ENCODE measurements around the gene GPC6. TPM values are rescaled to one million over a fixed set of nuclear protein-coding genes. Genes with fewer than 3 reads are reported as not detected.

The GPC6 gene
- total RNA-seq, 2 donors from 2014 or later, result not detected

- H3K9me3 Mint-ChIP-seq, result no peaks in the 10 kb centered on the region
- no peaks in the 10 kb centered on the region for H3K27me3 Mint-ChIP-seq
- H3K27ac Mint-ChIP-seq, result no peak overlapping the region
- H3K4me3 Mint-ChIP-seq, result no peak overlapping the region
- no peak for ATAC-seq (replicated peaks)
- H3K4me1 Mint-ChIP-seq, result no peaks in the 10 kb centered on the region
- H3K36me3 Mint-ChIP-seq (ENCODE audit: low read depth), result no peaks in the 10 kb centered on the region
These were observed 150.6 kb downstream of the GPC6 start for GRCh38 chr13:93377196-93377595.

GRCh38 chr13:93378184-93378583 is 151.6 kb downstream of the GPC6 start:
- no peak overlapping the region for H3K4me3 Mint-ChIP-seq
- no peak for ATAC-seq (replicated peaks)
- no peaks in the 10 kb centered on the region for H3K36me3 Mint-ChIP-seq (ENCODE audit: low read depth)
- no peak overlapping the region for H3K27ac Mint-ChIP-seq
- no peaks in the 10 kb centered on the region for H3K9me3 Mint-ChIP-seq
- no peaks in the 10 kb centered on the region for H3K4me1 Mint-ChIP-seq
- no peaks in the 10 kb centered on the region for H3K27me3 Mint-ChIP-seq

- no peak overlapping the region for H3K4me3 Mint-ChIP-seq
- H3K4me1 Mint-ChIP-seq, result no peaks in the 10 kb centered on the region
- peaks cover 4% of the 10 kb centered on the region for H3K9me3 Mint-ChIP-seq
- H3K36me3 Mint-ChIP-seq (ENCODE audit: low read depth), result no peaks in the 10 kb centered on the region
- no peaks in the 10 kb centered on the region for H3K27me3 Mint-ChIP-seq
- no peak for ATAC-seq (replicated peaks)
- H3K27ac Mint-ChIP-seq, result no peak overlapping the region
These were observed 159.5 kb downstream of the GPC6 start for GRCh38 chr13:93386116-93386515.

GRCh38 chr13:93388701-93389100 is 162.1 kb downstream of the GPC6 start:
- Mint-ChIP-seq H3K36me3 (ENCODE audit: low read depth) (no peaks in the 10 kb centered on the region), H3K27ac (no peak overlapping the region)

GRCh38 chr13:93397619-93398018 is 171.0 kb downstream of the GPC6 start:
- H3K27me3 Mint-ChIP-seq, result no peaks in the 10 kb centered on the region
- no peak overlapping the region for H3K27ac Mint-ChIP-seq
- no peak for ATAC-seq (replicated peaks)
- H3K9me3 Mint-ChIP-seq, result peaks cover 4% of the 10 kb centered on the region
- no peaks in the 10 kb centered on the region for H3K4me1 Mint-ChIP-seq
- no peaks in the 10 kb centered on the region for H3K36me3 Mint-ChIP-seq (ENCODE audit: low read depth)
- H3K4me3 Mint-ChIP-seq, result no peak overlapping the region

More at GRCh38 chr13:93388701-93389100, 162.1 kb downstream of the GPC6 start:
- H3K9me3 Mint-ChIP-seq, result peaks cover 4% of the 10 kb centered on the region
- H3K4me1 Mint-ChIP-seq, result no peaks in the 10 kb centered on the region
- no peaks in the 10 kb centered on the region for H3K27me3 Mint-ChIP-seq
- H3K4me3 Mint-ChIP-seq, result no peak overlapping the region
- ATAC-seq (replicated peaks), result no peak

GRCh38 chr13:93398167-93399035 is 171.8 kb downstream of the GPC6 start:
- Mint-ChIP-seq H3K27ac (no peak overlapping the region), H3K4me3 (no peak overlapping the region), H3K27me3 (no peaks in the 10 kb centered on the region), H3K36me3 (ENCODE audit: low read depth) (no peaks in the 10 kb centered on the region), H3K4me1 (no peaks in the 10 kb centered on the region), H3K9me3 (peaks cover 4% of the 10 kb centered on the region)
- no peak for ATAC-seq (replicated peaks)

- H3K4me3 Mint-ChIP-seq, result no peak overlapping the region
These were observed 172.6 kb downstream of the GPC6 start for GRCh38 chr13:93399212-93399611.

GRCh38 chr13:93406136-93406535 is 179.5 kb downstream of the GPC6 start:
- ATAC-seq (replicated peaks), result no peak
- H3K27me3 Mint-ChIP-seq, result no peaks in the 10 kb centered on the region
- no peak overlapping the region for H3K27ac Mint-ChIP-seq
- H3K36me3 Mint-ChIP-seq (ENCODE audit: low read depth), result no peaks in the 10 kb centered on the region
- H3K9me3 Mint-ChIP-seq, result no peaks in the 10 kb centered on the region
- no peak overlapping the region for H3K4me3 Mint-ChIP-seq
- no peaks in the 10 kb centered on the region for H3K4me1 Mint-ChIP-seq

More at GRCh38 chr13:93399212-93399611, 172.6 kb downstream of the GPC6 start:
- peaks cover 4% of the 10 kb centered on the region for H3K9me3 Mint-ChIP-seq
- ATAC-seq (replicated peaks), result no peak
- no peak overlapping the region for H3K27ac Mint-ChIP-seq
- no peaks in the 10 kb centered on the region for H3K27me3 Mint-ChIP-seq
- no peaks in the 10 kb centered on the region for H3K36me3 Mint-ChIP-seq (ENCODE audit: low read depth)
- no peaks in the 10 kb centered on the region for H3K4me1 Mint-ChIP-seq

- Mint-ChIP-seq H3K4me1 (no peaks in the 10 kb centered on the region), H3K4me3 (no peak overlapping the region), H3K27ac (no peak overlapping the region)
These were observed 180.9 kb downstream of the GPC6 start for GRCh38 chr13:93407551-93407950.

GRCh38 chr13:93409001-93409400 is 182.4 kb downstream of the GPC6 start:
- Mint-ChIP-seq H3K36me3 (ENCODE audit: low read depth) (no peaks in the 10 kb centered on the region), H3K4me1 (no peaks in the 10 kb centered on the region), H3K27me3 (no peaks in the 10 kb centered on the region), H3K4me3 (no peak overlapping the region), H3K9me3 (no peaks in the 10 kb centered on the region), H3K27ac (no peak overlapping the region)
- ATAC-seq (replicated peaks), result no peak

More at GRCh38 chr13:93407551-93407950, 180.9 kb downstream of the GPC6 start:
- no peaks in the 10 kb centered on the region for H3K36me3 Mint-ChIP-seq (ENCODE audit: low read depth)
- H3K27me3 Mint-ChIP-seq, result no peaks in the 10 kb centered on the region
- no peak for ATAC-seq (replicated peaks)
- no peaks in the 10 kb centered on the region for H3K9me3 Mint-ChIP-seq

GRCh38 chr13:93409816-93410215 is 183.2 kb downstream of the GPC6 start:
- Mint-ChIP-seq H3K27me3 (no peaks in the 10 kb centered on the region), H3K27ac (no peak overlapping the region), H3K4me3 (no peak overlapping the region), H3K9me3 (no peaks in the 10 kb centered on the region), H3K36me3 (ENCODE audit: low read depth) (no peaks in the 10 kb centered on the region), H3K4me1 (no peaks in the 10 kb centered on the region)
- no peak for ATAC-seq (replicated peaks)

- no peaks in the 10 kb centered on the region for H3K4me1 Mint-ChIP-seq
- H3K36me3 Mint-ChIP-seq (ENCODE audit: low read depth), result no peaks in the 10 kb centered on the region
- H3K9me3 Mint-ChIP-seq, result no peaks in the 10 kb centered on the region
- no peaks in the 10 kb centered on the region for H3K27me3 Mint-ChIP-seq
- no peak overlapping the region for H3K4me3 Mint-ChIP-seq
- no peak overlapping the region for H3K27ac Mint-ChIP-seq
- ATAC-seq (replicated peaks), result no peak
These were observed 184.6 kb downstream of the GPC6 start for GRCh38 chr13:93411186-93411680.

- H3K27me3 Mint-ChIP-seq, result no peaks in the 10 kb centered on the region
- no peaks in the 10 kb centered on the region for H3K36me3 Mint-ChIP-seq (ENCODE audit: low read depth)
- H3K27ac Mint-ChIP-seq, result no peak overlapping the region
- no peaks in the 10 kb centered on the region for H3K4me1 Mint-ChIP-seq
- H3K4me3 Mint-ChIP-seq, result no peak overlapping the region
- no peaks in the 10 kb centered on the region for H3K9me3 Mint-ChIP-seq
- no peak for ATAC-seq (replicated peaks)
These were observed 186.1 kb downstream of the GPC6 start for GRCh38 chr13:93412676-93413075.

- no peak overlapping the region for H3K4me3 Mint-ChIP-seq
- no peak for ATAC-seq (replicated peaks)
- no peaks in the 10 kb centered on the region for H3K4me1 Mint-ChIP-seq
- H3K9me3 Mint-ChIP-seq, result no peaks in the 10 kb centered on the region
- H3K27ac Mint-ChIP-seq, result no peak overlapping the region
- H3K27me3 Mint-ChIP-seq, result no peaks in the 10 kb centered on the region
- no peaks in the 10 kb centered on the region for H3K36me3 Mint-ChIP-seq (ENCODE audit: low read depth)
These were observed 187.5 kb downstream of the GPC6 start for GRCh38 chr13:93413972-93414717.

Data from activated T-helper 17 cell treated with anti-CD3 and anti-CD28 coated beads, Interleukin-2, amount 50 U/mL, for 72 hours (primary cell).